ENCODE results near the gene IKZF3.
"Not testable (repeated sequence)": the region's sequence is repeated elsewhere in the genome, so short reads cannot be mapped to it uniquely, and the experiment has no call there.

IKZF3 gene

DNA sequence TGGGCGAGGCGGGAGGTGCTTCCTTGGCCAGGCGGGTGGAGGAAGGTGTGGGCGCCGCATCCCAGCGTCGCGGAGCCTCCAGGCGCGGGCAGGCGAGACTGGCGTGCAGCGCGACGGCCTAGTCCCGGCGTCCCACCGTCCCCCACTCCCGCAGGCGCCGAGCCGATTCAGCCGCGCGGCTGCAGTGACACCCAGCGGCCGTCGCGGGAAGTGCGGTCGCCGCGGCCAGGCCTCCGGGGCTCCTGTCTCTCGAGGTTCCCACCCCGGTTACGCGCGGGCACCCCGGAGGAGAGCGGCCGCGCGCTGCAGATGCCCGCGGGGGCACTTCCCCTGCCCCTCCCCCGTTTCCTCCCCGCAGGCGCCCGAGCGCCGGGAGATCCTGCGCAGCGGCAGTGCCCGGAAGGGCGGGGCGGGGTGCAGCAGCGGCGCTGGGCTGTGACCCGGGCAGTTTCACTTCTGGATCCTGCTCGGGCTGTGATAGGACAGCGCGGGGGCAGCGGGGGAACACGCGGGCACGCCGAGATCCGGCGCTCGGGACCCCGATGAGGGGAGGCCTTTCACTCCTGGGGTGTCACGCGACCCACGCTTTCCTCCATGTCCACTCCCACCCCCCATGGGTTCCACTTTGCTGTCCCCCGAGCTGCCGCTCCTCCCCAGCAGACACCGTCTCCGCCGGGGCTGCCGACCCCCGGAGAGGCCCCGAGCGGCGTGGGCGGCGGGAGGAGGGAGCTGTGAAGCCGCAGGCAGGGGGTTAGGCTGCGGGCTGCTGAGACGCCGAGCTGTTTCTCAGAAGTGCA lies 109.8 kb downstream of the IKZF3 start:
- DNase-seq: peak; percentile 95

DNA sequence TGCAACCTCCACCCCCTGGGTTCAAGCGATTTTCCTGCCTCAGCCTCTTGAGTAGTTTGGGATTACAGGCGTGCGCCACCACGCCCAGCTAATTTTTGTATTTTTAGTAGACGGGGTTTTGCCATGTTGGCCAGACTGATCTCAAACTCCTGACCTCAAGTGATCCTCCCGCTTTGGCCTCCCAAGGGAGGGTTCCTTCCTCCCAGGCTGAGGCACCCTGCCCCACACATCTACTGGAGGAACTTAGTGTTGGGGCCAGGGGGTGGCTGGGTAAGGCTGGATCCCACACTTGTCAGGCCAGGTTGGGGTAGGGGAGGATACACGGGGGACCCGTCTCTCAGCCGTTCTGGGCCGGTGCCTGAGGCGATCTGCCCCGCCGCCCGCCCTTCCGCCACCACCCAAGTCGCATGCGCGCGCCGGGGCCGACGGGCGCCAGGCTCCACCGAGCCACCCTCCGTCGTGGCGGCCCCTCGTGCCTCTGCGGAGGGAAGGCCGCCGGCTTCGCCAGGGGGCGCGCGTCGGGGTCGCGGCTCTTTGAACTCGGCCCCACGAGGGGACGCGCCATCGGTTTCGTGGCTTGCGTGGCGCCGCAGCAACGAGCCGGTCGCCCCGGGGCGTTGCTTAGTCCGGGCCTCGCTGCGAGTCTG lies 110.5 kb downstream of the IKZF3 start:
- peak; percentile 76 for DNase-seq

DNA sequence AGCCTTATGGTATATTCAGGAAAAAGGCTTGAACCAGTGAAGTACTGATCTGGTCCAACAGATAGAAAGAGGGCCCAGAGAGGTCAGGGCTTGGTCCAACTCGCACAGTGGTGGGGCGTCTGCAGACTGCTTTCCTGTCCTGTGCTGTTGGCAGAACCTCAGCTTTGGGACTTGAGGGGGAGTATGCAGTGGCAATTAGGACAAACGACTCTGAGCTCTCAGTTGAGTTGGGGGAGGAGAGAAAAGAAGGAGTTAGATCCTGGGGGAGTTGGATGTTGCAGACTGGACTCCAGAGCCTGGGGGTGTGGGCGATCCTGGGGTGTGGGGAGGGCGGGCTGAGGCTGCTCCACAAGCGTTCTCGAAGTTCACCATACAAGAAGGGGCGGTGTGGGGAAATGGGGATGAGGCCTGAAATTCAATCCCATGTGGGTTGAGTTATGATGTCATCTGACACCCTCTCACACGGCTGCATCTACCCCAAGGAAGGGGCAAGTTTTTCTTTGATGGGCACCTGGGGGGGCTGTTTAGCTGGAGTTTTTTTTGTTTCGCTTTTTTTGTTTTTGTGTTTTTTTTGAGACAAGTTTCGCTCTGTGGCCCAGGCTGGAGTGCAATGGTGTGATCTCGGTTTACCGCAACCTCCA lies 111.8 kb downstream of the IKZF3 start:
- no peak for DNase-seq

- DNase-seq: no peak
Observed at GRCh38 chr17:39751637-39752036, 112.5 kb downstream of the IKZF3 start.

DNA sequence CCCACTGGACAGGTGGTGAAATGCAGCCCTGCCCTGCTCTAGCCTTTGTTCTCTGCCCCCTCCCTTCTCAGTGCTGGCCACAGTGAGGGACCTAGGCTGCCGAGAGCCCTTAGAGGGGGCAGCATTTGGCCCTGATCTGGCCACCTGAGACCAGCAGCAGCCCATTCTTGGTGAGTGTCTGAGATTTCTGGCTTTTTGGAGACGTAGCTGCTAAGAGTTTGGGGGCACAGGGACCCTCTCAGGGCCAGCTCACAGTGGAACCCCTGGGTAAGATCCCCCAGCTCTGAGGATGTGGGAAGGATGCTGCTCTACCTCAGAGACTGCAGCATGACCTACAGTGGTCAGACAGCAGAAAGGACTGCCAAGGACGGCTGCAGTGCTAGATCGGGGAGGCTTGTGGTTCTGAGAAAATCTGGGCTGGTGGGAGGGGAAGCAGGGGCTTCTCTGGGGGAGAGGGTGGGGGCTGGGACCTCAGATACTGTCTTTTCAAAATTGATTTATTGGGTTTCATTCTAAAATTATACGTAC lies 113.0 kb downstream of the IKZF3 start:
- DNase-seq: no peak

- DNase-seq: peak; percentile 6
Observed at GRCh38 chr17:39750131-39751015, 113.7 kb downstream of the IKZF3 start.

DNA sequence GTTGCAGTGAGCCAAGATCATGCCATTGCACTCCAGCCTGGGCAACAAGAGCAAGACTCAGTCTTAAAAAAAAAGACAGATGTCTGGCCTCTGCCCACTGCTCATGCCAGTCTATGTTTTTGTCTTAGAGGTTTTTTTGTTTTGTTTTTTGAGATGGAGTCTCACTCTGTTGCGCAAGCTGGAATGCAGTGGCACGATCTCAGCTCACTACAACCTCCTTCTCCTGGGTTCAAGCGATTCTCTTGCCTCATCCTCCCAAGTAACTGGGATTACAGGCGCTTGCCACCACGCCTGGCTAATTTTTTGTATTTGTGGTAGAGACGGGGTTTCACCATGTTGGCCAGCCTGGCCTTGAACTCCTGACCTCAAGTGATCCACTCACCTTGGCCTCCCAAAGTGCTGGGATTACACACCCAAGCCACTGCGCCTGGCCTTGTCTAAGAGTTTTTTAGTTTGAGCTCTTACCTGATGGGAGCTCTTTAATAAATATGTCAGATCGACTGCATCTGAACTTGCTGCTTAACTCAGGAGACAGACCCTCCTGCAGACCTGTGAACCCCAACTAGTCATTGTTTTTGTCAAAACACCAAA lies 115.6 kb downstream of the IKZF3 start:
- DNase-seq: not testable (repeated sequence)

- DNase-seq: no peak
Observed at GRCh38 chr17:39747745-39748144, 116.4 kb downstream of the IKZF3 start.

DNA sequence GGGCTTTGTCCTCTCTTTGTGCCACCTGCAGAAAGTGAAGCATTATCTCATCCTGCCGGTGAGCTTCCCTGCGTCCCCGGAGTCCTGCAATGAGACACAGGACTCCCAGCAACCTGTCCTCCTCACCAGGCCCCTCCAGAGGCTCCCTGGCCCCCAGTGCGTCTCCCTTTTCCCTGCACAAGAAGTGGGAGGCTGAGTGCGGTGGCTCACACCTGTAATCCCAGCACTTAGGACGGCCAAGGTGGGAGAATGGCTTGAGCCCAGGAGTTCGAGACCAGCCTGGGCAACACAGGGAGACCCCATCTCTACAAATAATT lies 118.0 kb downstream of the IKZF3 start:
- no peak for DNase-seq

DNA sequence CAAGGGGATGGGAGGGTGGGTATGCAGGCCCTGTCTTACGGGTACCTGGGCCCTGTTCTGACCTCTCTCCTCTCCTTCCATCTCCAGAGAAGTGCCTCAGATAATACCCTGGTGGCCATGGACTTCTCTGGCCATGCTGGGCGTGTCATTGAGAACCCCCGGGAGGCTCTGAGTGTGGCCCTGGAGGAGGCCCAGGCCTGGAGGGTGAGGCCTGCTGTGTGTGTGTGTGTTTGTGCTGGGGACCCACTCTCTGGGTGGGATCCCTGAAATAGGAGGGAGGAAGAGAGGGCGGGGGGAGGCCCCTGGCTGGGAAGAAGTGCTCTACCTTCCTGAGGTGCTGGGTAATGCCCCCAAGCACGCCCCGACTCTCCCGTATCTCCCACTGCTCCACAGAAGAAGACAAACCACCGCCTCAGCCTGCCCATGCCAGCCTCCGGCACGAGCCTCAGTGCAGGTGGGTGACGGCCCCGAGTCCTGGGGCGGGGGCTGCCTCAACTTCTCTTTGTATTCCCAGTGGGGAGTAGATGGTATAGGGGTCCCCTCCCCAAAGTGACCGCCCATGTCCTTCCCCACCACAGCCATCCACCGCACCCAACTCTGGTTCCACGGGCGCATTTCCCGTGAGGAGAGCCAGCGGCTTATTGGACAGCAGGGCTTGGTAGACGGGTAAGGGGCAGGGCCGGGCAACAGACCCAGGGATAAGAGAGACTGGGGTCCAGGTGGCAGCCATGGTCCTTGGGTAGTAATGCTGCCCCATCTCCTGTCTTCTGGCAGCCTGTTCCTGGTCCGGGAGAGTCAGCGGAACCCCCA lies 118.6 kb downstream of the IKZF3 start:
- no peak for DNase-seq

- DNase-seq: no peak
Observed at GRCh38 chr17:39744836-39745215, 119.3 kb downstream of the IKZF3 start.

DNA sequence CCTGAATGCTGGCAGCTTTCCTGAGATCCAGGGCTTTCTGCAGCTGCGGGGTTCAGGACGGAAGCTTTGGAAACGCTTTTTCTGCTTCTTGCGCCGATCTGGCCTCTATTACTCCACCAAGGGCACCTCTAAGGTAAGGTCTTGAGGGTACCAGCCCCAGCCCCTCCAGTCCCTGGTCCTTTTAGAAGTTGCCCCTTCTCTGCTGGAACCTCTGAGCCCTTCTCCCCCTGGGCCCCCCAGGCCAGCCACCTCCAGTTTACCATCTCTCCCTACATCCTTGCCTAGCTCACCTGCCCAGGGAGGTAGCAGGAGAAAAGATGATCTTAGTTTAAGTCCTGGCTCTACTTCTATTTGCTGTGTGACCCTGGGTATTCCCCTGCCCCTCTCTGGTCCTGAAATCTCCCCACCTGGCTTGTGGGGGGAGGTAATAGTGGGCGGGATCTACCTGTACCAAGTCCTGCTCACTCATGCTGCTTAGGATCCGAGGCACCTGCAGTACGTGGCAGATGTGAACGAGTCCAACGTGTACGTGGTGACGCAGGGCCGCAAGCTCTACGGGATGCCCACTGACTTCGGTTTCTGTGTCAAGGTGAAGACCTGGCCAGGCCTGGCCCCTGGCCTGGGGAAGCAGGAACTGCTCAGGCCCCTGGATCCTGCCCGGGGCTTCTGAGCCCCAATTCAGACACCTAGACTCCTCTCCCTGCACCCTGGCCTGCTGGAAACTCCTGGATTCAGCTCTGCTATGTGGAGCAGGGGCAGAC lies 119.9 kb downstream of the IKZF3 start:
- no peak for DNase-seq

GRCh38 chr17:39742856-39743436 lies 121.2 kb downstream of the IKZF3 start:
- no peak for DNase-seq

DNA sequence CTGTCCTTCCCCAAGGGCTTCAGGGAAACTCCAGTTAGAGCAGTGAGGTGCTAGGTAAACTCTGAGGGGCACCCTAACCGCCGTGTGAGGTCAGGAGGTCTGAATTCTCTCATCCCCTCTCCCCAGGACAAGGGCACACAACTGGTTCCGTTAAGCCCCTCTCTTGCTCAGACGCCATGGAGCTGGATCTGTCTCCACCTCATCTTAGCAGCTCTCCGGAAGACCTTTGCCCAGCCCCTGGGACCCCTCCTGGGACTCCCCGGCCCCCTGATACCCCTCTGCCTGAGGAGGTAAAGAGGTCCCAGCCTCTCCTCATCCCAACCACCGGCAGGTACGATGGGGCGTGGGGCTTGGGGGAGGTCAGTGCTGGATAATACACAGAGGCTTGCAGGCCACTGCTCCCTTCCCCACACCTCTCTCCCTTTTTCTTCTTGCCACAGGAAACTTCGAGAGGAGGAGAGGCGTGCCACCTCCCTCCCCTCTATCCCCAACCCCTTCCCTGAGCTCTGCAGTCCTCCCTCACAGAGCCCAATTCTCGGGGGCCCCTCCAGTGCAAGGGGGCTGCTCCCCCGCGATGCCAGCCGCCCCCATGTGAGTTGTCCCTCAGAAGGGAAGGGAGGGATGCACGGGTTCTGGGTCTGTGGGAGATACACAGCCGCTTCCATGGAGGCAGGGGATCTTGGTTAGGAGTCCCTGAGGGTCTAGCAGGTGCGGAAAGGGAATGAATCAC lies 121.8 kb downstream of the IKZF3 start:
- no peak for DNase-seq

DNA sequence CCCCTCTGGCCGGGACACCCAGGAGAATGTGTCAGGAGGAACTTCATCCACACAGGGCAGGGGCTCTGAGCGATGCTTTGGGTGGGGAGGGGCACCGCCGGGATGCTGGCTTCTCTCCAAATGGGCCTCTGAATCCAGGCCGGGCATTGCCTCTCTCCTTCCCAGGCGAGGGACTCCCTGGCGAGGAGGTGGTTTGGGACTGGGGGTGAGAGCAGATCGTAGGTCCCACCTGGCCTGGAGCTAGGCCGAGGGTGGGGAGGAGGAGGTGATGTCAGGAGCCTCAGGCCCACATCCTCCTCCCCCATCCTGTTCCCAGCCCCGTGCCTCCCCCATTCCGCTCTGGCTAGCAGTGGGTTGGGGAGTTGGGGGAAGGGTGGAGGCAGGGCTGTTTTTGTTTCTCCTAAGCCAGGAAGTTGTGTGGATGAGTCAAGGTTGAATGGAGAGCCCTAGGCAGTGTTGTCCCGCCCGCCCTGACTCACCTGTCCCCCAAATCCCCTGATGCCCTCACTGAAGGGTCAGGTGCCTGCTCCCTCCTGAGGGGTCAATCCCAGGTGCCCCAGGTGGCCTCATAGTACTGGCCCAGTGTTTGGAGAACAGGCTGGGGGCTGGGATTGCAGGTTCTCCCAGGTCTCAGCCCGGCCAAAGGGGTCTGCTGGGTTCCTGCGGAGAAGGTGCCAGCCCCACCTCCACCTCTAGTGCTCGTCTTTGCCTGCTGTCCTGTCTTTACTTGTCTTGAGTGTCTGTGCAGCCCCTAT lies 123.6 kb downstream of the IKZF3 start:
- DNase-seq: peak; percentile 64

GRCh38 chr17:39739885-39740356 lies 124.2 kb downstream of the IKZF3 start:
- peak; percentile 63 for DNase-seq

GRCh38 chr17:39738983-39739884 lies 124.9 kb downstream of the IKZF3 start:
- DNase-seq: peak; percentile 91

DNA sequence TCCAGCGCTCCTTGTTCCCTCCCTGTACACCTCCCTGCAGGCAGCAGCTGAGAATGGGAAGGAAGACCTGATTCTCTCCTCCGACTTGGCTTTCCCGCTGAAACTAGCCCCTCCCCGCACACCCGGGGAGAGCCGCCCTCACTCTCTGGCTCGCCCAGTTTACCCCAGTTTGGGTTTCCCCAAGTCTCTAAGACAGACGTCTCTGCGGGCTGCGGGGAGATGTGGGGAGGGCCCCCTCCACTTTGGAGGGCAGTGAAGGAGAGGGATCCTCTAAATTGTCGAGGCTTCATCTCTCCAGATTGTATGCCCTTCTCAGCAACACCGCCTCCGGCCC lies 125.6 kb downstream of the IKZF3 start:
- peak; percentile 84 for DNase-seq
